Thoracic aorta (tissue), 2 donors: ENCODE measurements around the gene CXCL6. TPM values are rescaled to one million over a fixed set of nuclear protein-coding genes. Genes with fewer than 3 reads are reported as not detected.

ENCODE experiments used
- ATAC-seq: fragments of 150-250 bp; one replicate; pipeline ENCODE4 v1.8.0; 2017; ENCODE audit warnings: low read depth; ENCODE audit not compliant: insufficient number of reproducible peaks, low FRiP score
- DNase-seq: peaks from one replicate; pipeline ENCODE4 v3.0.0-alpha.2; 2020; ENCODE audit warnings: low spot score
- H3K27ac ChIP-seq, 2 donors: fragments of 200-600 bp; sonication (generic); 1 replicate in 1 of 2; 2 replicates in 1 of 2; pipeline ENCODE4 v1.5.1; 2016; ENCODE audit warnings: mild to moderate bottlenecking in 2 of 2, moderate library complexity in 2 of 2
- H3K27me3 ChIP-seq: fragments of 200-600 bp; sonication (generic); replicated peaks from 2 replicates; pipeline ENCODE4 v1.6.0; 2016; ENCODE audit warnings: mild to moderate bottlenecking; ENCODE audit not compliant: insufficient read depth
- H3K36me3 ChIP-seq: fragments of 200-600 bp; sonication (generic); one replicate; pipeline ENCODE4 v1.5.1; 2016
- H3K4me1 ChIP-seq, 2 donors: fragments of 200-600 bp; sonication (generic); 1 replicate in 1 of 2; 2 replicates in 1 of 2; pipeline versions ENCODE4 v1.5.1 to v1.6.0; 2016; ENCODE audit warnings: low read depth in 2 of 2, mild to moderate bottlenecking in 1 of 2; ENCODE audit not compliant: control insufficient read depth in 1 of 2
- H3K4me3 ChIP-seq: fragments of 200-600 bp; sonication (generic); 2 replicates; pipeline ENCODE4 v1.5.1; 2016; ENCODE audit warnings: mild to moderate bottlenecking
- H3K9me3 ChIP-seq: fragments of 200-600 bp; sonication (generic); 2 replicates; pipeline ENCODE4 v1.5.1; 2016
- total RNA-seq, 2 donors: library from RNA; depleted of rRNA; stranded (reverse); fragments of >200 nt; gene quantifications; one replicate each; pipeline versions ENCODE4 v1.1.0 to v1.2.3, GENCODE V29; 2016
- TF ChIP-seq, protein P1 (sequence below): fragments of 200-600 bp; sonication (generic); IDR thresholded peaks from one replicate; pipeline ENCODE4 v1.5.1; 2019; ENCODE audit warnings: antibody characterized with exemption

The CXCL6 gene
- total RNA-seq, 2 donors from 2014 or later = not detected

DNA sequence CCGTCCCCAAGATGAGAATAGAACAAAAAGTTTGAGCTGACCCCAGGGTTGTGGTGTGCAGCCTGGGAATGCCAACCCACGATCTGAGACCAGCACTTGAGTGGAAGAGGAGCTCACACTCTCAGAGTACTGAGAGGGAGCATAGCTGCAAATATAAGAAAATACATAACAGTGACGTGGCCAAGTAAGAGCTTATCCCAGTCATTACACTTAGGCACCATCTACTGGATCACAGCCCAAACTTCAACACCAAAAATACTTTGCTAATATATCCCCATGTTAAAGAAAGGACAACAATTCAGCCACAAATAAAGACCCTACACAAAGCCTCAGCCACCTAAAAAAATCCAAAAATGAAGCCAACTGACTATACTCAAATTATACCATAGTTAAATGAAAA, 33.3 kb upstream of the CXCL6 start:
- Histone ChIP-seq H3K4me3 (no peak overlapping the region), H3K27me3 (no peaks in the 10 kb centered on the region), H3K4me1 (peaks cover 0 to 6% of the 10 kb centered on the region in 2 donors), H3K27ac (no peak overlapping the region), H3K36me3 (no peaks in the 10 kb centered on the region), H3K9me3 (no peaks in the 10 kb centered on the region)
- ATAC-seq (no peak), DNase-seq (no peak)
- TF ChIP-seq, protein P1, sequence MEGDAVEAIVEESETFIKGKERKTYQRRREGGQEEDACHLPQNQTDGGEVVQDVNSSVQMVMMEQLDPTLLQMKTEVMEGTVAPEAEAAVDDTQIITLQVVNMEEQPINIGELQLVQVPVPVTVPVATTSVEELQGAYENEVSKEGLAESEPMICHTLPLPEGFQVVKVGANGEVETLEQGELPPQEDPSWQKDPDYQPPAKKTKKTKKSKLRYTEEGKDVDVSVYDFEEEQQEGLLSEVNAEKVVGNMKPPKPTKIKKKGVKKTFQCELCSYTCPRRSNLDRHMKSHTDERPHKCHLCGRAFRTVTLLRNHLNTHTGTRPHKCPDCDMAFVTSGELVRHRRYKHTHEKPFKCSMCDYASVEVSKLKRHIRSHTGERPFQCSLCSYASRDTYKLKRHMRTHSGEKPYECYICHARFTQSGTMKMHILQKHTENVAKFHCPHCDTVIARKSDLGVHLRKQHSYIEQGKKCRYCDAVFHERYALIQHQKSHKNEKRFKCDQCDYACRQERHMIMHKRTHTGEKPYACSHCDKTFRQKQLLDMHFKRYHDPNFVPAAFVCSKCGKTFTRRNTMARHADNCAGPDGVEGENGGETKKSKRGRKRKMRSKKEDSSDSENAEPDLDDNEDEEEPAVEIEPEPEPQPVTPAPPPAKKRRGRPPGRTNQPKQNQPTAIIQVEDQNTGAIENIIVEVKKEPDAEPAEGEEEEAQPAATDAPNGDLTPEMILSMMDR = no peak

DNA sequence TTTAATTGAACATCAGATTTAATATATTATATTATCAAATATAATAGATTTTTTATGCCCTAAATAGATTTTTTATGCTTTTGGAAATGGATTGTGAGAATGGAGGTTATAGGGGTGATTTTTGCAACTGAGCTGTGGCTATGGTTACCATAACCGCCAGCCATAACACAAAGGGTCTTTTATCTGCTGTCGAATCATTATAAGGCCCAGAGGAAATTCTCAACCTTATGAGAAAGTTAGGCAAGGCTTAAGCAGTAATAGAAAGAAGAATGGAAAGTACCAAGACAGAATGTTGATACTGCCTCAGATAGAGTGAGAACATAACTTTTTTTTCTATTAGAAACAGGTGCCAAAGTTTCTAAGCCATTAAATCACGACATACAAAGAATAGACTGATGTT, 26.3 kb upstream of the CXCL6 start:
- DNase-seq (no peak), ATAC-seq (no peak)
- Histone ChIP-seq H3K4me3 (no peak overlapping the region), H3K27me3 (no peaks in the 10 kb centered on the region), H3K9me3 (no peaks in the 10 kb centered on the region), H3K36me3 (no peaks in the 10 kb centered on the region), H3K4me1 (no peaks in the 10 kb centered on the region), H3K27ac (no peak overlapping the region)
- TF ChIP-seq, protein P1 = no peak

DNA sequence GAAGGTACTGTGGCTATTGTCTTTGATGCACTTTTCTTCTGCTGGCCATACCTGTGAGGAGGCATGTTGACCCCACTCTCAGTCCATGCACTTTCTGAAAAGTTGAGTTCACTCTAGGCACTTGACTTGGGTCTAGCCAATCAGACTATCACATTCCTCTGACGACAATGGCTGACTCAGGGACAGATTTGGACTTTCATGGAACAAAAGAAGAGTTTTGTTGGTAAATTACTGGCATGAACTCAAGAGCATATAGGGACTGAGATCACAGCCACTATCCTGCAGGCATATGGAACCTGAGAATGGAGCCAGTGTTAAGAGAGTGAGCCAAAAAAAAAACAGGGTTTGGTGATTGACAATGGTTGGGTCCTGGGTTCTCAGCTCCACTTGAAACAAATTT, 24.6 kb upstream of the CXCL6 start:
- H3K9me3 ChIP-seq = no peaks in the 10 kb centered on the region

DNA sequence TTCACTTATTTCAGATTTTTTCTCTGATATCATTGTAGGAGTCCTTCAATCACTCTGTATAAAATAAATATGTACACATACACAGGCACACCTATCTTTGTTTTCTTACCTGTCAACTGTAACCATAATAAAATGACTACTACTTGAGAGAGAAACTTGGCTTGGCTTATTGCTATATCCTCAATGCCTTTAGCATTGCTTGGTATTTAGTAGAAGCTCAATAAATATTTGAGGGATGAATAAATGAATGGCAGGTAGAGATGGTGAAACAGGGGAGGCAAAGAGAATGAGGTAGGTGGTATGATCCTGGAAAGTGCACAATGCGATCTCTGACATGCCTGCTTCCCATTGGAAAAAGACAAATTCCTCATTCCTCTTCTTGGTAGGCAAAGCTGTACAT, 21.8 kb upstream of the CXCL6 start:
- Histone ChIP-seq H3K27ac (no peak overlapping the region), H3K9me3 (no peaks in the 10 kb centered on the region), H3K4me1 (no peaks in the 10 kb centered on the region), H3K27me3 (no peaks in the 10 kb centered on the region), H3K36me3 (no peaks in the 10 kb centered on the region), H3K4me3 (no peak overlapping the region)
- TF ChIP-seq, protein P1 = no peak
- DNase-seq (no peak), ATAC-seq (no peak)

More for the DNA sequence above, 24.6 kb upstream of the CXCL6 start:
- ATAC-seq (no peak), DNase-seq (no peak)
- Histone ChIP-seq H3K36me3 (no peaks in the 10 kb centered on the region), H3K4me3 (no peak overlapping the region), H3K27ac (no peak overlapping the region), H3K4me1 (no peaks in the 10 kb centered on the region), H3K27me3 (no peaks in the 10 kb centered on the region)
- TF ChIP-seq, protein P1 = no peak

DNA sequence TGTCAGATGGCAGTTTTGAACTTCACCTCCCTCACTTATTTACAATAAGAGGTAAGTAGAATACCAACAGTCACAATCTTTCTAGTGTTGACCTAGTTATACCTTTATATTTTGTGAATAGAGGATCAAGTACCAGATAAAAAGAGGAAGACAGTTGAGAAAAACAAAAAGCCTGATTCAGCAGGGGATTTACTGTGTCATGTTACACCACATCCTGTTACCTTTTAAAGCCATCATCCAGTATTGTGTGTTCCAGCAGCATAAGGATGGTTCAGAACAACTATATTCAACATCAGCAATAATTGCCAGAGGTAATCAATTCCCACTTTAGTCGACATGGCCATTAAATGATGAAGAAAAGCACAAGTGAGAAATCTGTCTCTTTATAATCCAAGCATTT, 21.3 kb upstream of the CXCL6 start:
- TF ChIP-seq, protein P1 = no peak
- no peaks in the 10 kb centered on the region for H3K36me3 ChIP-seq
- H3K9me3 ChIP-seq = no peaks in the 10 kb centered on the region
- H3K27me3 ChIP-seq = no peaks in the 10 kb centered on the region
- no peak overlapping the region for H3K27ac ChIP-seq
- DNase-seq (no peak), ATAC-seq (no peak)
- H3K4me1 ChIP-seq = no peaks in the 10 kb centered on the region
- H3K4me3 ChIP-seq = no peak overlapping the region
